Measurements from ENCODE around the gene CCP110. TPM values are rescaled to one million over a fixed set of nuclear protein-coding genes. Genes with fewer than 3 reads are reported as not detected.

Gene CCP110
- polyA plus RNA-seq, 3 donors from 2014 or later, result 7.5 to 10.1 (median 9.4) TPM

Other genes with a start within 250 kb of the CCP110 start
- gene CLEC19A, start 238.2 kb upstream of the CCP110 start, polyA plus RNA-seq, result not detected
- not detected for gene TMC5, start 106.1 kb upstream of the CCP110 start, polyA plus RNA-seq
- gene GDE1, start 1.8 kb upstream of the CCP110 start, polyA plus RNA-seq, result 10 to 100 TPM; 42.8 to 61.5 (median 46.6) TPM
- gene VPS35L, start 31.8 kb downstream of the CCP110 start, polyA plus RNA-seq, result 10 to 100 TPM; 32.4 to 49.6 (median 46.6) TPM
- gene KNOP1, start 194.3 kb downstream of the CCP110 start, polyA plus RNA-seq, result 1 to 10 TPM; 2.8 to 9.3 (median 3.6) TPM
- 1 to 10 TPM in 1 of 3 donors, under 1 TPM in 1, not detected in 1; 0.95 to 3.5 TPM for gene IQCK, start 194.3 kb downstream of the CCP110 start, polyA plus RNA-seq

Measured in immature natural killer cell (primary cell).